PC-3 (cell line): Measurements from ENCODE around the gene ZNF746. TPM values are rescaled to one million over a fixed set of nuclear protein-coding genes. Genes with fewer than 3 reads are reported as not detected.

ENCODE experiments used
- ATAC-seq: fragments of 200-7000 bp; cut with Tn5 transposase; 2 replicates; pipeline ENCODE4 v1.9.1; 2020; ENCODE audit warnings: mild to moderate bottlenecking, moderate library complexity
- BruUV-seq: library from RNA; stranded (reverse); fragments of 400-500 nt; replicated peaks from 2 replicates; lab custom pipeline; 2021; lab: Mats Ljungman, UMichigan
- CTCF ChIA-PET: fragments of 300-600 bp; sonication (Branson Sonifier 250); formaldehyde crosslinking; loops from one replicate; lab custom pipeline; 2022; ENCODE audit warnings: antibody characterized with exemption; lab: Charles Lee
- POLR2A ChIA-PET: fragments of 300-600 bp; sonication (Branson Sonifier 250); formaldehyde crosslinking; loops from one replicate; lab custom pipeline; 2022; ENCODE audit warnings: antibody characterized with exemption; ENCODE audit not compliant: unreplicated experiment; lab: Charles Lee
- DNase-seq: peaks from one replicate; pipeline ENCODE4 v3.0.0-alpha.2; 2015
- H2AFZ ChIP-seq: fragments of 300-600 bp; sonication (generic); 2 replicates; pipeline ENCODE4 v1.6.0; 2016; ENCODE audit warnings: antibody characterized with exemption, low read length
- H3F3A ChIP-seq: fragments of 300-600 bp; sonication (generic); one replicate; pipeline ENCODE4 v1.6.0; 2017; ENCODE audit warnings: antibody characterized with exemption, low read length, control low read depth, mild to moderate bottlenecking; ENCODE audit not compliant: unreplicated experiment
- H3K27ac ChIP-seq: fragments of 300-600 bp; sonication (generic); 2 replicates; pipeline ENCODE4 v1.5.1; 2016; ENCODE audit warnings: mild to moderate bottlenecking, low read length
- H3K27me3 ChIP-seq: fragments of 300-600 bp; sonication (generic); 2 replicates; pipeline ENCODE4 v1.6.1; 2016; ENCODE audit warnings: low read length, mixed read lengths
- H3K36me3 ChIP-seq: fragments of 300-600 bp; sonication (generic); 2 replicates; pipeline ENCODE4 v1.6.1; 2016; ENCODE audit warnings: low read depth, mixed run types, low read length, mixed read lengths
- H3K4me1 ChIP-seq: fragments of 300-600 bp; sonication (generic); 2 replicates; pipeline ENCODE4 v1.5.1; 2016; ENCODE audit warnings: low read length; ENCODE audit not compliant: insufficient read depth
- H3K4me2 ChIP-seq: fragments of 300-600 bp; sonication (generic); 2 replicates; pipeline ENCODE4 v1.6.0; 2016; ENCODE audit warnings: low read length
- H3K4me3 ChIP-seq: fragments of 300-600 bp; sonication (generic); 2 replicates; pipeline ENCODE4 v1.5.1; 2016; ENCODE audit warnings: mild to moderate bottlenecking, low read length, mixed read lengths
- H3K79me2 ChIP-seq: fragments of 300-600 bp; sonication (generic); 2 replicates; pipeline ENCODE4 v1.6.1; 2017; ENCODE audit warnings: low read length, mixed read lengths
- H3K9ac ChIP-seq: fragments of 300-600 bp; sonication (generic); 2 replicates; pipeline ENCODE4 v1.6.0; 2016; ENCODE audit warnings: mild to moderate bottlenecking, low read length
- H3K9me2 ChIP-seq: fragments of 300-600 bp; sonication (generic); replicated peaks from 2 replicates; pipeline ENCODE4 v1.6.1; 2016; ENCODE audit warnings: mixed run types, low read length, mixed read lengths
- H3K9me3 ChIP-seq: fragments of 300-600 bp; sonication (generic); 2 replicates; pipeline ENCODE4 v1.6.1; 2016; ENCODE audit warnings: low read length, mixed read lengths
- H4K20me1 ChIP-seq: fragments of 300-600 bp; sonication (generic); 2 replicates; pipeline ENCODE4 v1.6.1; 2016; ENCODE audit warnings: low read length, mixed read lengths
- EZH2 ChIP-seq: fragments of 300-600 bp; sonication (generic); IDR thresholded peaks from one replicate; pipeline ENCODE4 v1.6.1; 2017; ENCODE audit warnings: antibody characterized with exemption, mild to moderate bottlenecking, low read length; ENCODE audit not compliant: unreplicated experiment
- EZH2phosphoT487 ChIP-seq: fragments of 300-600 bp; sonication (generic); IDR thresholded peaks from 2 replicates; pipeline ENCODE4 v1.6.1; 2018; ENCODE audit warnings: mild to moderate bottlenecking, antibody characterized with exemption, low read length, borderline replicate concordance
- intact Hi-C: fragments of 100-400 bp; cut with micrococcal nuclease; formaldehyde crosslinking; loops from 2 replicates; pipeline ENCODE4 v1.9.0; 2023
- total RNA-seq: library from RNA; depleted of rRNA; stranded (reverse); fragments of >200 nt; gene quantifications from 2 replicates; pipeline ENCODE4 v1.2.3, GENCODE V29; 2014
- TF ChIP-seq, protein P1 (sequence below): fragments of 300-600 bp; sonication (generic); conservative IDR thresholded peaks from 2 replicates; pipeline ENCODE4 v1.5.1; 2017; ENCODE audit warnings: antibody characterized with exemption, low read depth, mild to moderate bottlenecking, low read length

ZNF746 gene
- total RNA-seq, 1 experiment from 2014 or later = 19.6 TPM

DNA sequence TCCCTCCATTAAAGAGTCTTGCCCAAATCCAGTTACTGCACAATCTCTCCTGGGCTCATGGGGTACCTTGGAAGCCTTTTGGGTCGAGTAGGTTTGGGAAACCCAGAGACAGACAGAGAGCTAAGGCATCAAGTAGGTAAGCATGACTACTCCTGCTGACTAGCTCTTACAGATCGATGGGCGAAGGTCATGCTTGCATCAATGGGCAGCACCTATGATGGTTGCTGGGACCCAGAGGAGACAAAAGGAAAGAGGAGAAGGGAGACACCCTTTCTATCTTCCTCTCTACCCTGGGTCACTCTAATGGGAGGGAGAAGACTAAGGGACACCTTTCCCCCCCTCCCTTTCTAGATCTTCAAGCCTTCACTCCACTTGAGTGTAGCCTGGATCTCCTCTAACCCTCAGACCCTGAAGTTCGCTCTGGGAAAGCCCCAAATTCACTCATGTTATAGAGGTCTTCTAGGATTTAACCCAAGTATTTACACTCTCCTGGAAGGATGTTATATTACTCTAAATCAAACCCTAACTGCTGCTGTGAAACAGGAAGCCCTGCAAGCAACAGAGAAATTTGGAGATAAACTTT, 31.6 kb upstream of the ZNF746 start:
- Histone ChIP-seq H3K4me2 (no peak overlapping the region), H3K9me2 (no peaks in the 10 kb centered on the region), H4K20me1 (no peaks in the 10 kb centered on the region), H2AFZ (no peak overlapping the region), H3K9me3 (peaks cover 35% of the 10 kb centered on the region), H3K4me1 (peaks cover 6% of the 10 kb centered on the region; the same call in 1 of the 2 replicates), H3K4me3 (no peak overlapping the region), H3K9ac (no peak overlapping the region), H3K27me3 (no peaks in the 10 kb centered on the region), H3K27ac (no peak overlapping the region), H3K79me2 (no peaks in the 10 kb centered on the region), H3F3A (no peaks in the 10 kb centered on the region), H3K36me3 (no peaks in the 10 kb centered on the region; the same call in 1 of the 2 replicates)
- TF ChIP-seq, protein P1, sequence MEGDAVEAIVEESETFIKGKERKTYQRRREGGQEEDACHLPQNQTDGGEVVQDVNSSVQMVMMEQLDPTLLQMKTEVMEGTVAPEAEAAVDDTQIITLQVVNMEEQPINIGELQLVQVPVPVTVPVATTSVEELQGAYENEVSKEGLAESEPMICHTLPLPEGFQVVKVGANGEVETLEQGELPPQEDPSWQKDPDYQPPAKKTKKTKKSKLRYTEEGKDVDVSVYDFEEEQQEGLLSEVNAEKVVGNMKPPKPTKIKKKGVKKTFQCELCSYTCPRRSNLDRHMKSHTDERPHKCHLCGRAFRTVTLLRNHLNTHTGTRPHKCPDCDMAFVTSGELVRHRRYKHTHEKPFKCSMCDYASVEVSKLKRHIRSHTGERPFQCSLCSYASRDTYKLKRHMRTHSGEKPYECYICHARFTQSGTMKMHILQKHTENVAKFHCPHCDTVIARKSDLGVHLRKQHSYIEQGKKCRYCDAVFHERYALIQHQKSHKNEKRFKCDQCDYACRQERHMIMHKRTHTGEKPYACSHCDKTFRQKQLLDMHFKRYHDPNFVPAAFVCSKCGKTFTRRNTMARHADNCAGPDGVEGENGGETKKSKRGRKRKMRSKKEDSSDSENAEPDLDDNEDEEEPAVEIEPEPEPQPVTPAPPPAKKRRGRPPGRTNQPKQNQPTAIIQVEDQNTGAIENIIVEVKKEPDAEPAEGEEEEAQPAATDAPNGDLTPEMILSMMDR = no peak
- TF ChIP-seq EZH2phosphoT487 (no peak), EZH2 (no peak)
- POLR2A ChIA-PET = no interaction called here
- DNase-seq = no peak
- CTCF ChIA-PET = no interaction called here
- BruUV-seq = no TSS peak
- intact Hi-C loops = no loop called here
- no peak for ATAC-seq

DNA sequence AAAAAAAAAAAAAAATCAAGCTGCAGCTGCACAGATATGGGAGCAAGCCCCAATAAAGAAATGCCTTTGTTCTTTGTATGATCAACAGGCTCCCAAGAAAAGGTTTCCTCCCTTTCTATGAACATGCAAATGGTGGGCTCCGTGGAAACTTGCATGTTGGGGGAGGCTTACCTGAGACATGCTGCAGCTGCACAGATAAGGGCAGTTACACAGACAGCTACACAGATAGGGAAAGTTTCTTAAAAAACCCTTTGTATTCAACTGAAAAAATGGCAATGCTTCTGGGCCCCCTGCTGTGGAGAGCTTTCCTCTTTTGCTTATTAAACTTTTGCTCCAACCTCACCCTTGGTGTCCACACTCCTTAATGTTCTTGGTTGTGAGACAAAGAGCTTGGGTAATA, 29.8 kb upstream of the ZNF746 start:
- ChIA-PET POLR2A (no interaction called here), CTCF (no interaction called here)
- H3K4me3 ChIP-seq = no peak overlapping the region
- no peaks in the 10 kb centered on the region for H3K79me2 ChIP-seq
- no peaks in the 10 kb centered on the region for H3F3A ChIP-seq
- H3K27ac ChIP-seq = no peak overlapping the region
- no peak for ATAC-seq
- H3K9ac ChIP-seq = no peak overlapping the region
- BruUV-seq = no TSS peak
- H3K4me1 ChIP-seq = peaks cover 8% of the 10 kb centered on the region; the same call in 1 of the 2 replicates
- no peaks in the 10 kb centered on the region for H3K27me3 ChIP-seq
- intact Hi-C loops = no loop called here
- no peak overlapping the region for H2AFZ ChIP-seq
- no peaks in the 10 kb centered on the region for H4K20me1 ChIP-seq
- no peak overlapping the region for H3K4me2 ChIP-seq
- no peak for DNase-seq
- H3K9me2 ChIP-seq = no peaks in the 10 kb centered on the region
- TF ChIP-seq EZH2 (no peak), EZH2phosphoT487 (no peak)
- TF ChIP-seq, protein P1 = no peak
- peaks cover 30% of the 10 kb centered on the region for H3K9me3 ChIP-seq
- H3K36me3 ChIP-seq = no peaks in the 10 kb centered on the region; the same call in 1 of the 2 replicates

DNA sequence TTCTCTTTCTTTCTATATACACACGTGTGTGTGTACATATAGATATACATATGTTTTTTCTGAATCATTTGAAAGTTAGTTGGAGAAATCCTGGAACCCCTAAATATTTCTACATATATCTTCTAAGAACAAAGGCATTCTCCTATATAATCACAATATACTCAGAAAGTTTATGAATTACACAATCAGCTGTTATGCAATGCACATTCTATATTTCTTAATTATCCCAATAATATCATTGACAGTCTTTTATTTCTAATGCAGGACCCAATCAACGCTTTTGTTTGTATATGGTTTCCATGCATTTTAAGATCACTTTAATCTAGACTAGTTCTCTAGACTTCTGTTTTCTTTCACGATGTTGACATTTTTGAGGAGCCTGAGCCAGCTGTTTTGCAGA, 27.7 kb upstream of the ZNF746 start:
- H3K4me3 ChIP-seq = no peak overlapping the region
- ChIA-PET CTCF (no interaction called here), POLR2A (no interaction called here)
- no peak overlapping the region for H2AFZ ChIP-seq
- H3K36me3 ChIP-seq = no peaks in the 10 kb centered on the region; the same call in 1 of the 2 replicates
- H3K9me2 ChIP-seq = no peaks in the 10 kb centered on the region
- H3K4me1 ChIP-seq = peaks cover 8% of the 10 kb centered on the region; the same call in 1 of the 2 replicates
- intact Hi-C loops = no loop called here
- DNase-seq (no peak), ATAC-seq (no peak)
- BruUV-seq = no TSS peak
- no peak overlapping the region for H3K4me2 ChIP-seq
- no peak overlapping the region for H3K9ac ChIP-seq
- no peak overlapping the region for H3K27ac ChIP-seq
- H3F3A ChIP-seq = no peaks in the 10 kb centered on the region
- no peak for TF ChIP-seq EZH2phosphoT487
- no peak for TF ChIP-seq EZH2
- TF ChIP-seq, protein P1 = no peak
- H4K20me1 ChIP-seq = no peaks in the 10 kb centered on the region
- H3K27me3 ChIP-seq = no peaks in the 10 kb centered on the region
- H3K9me3 ChIP-seq = peaks cover 22% of the 10 kb centered on the region
- H3K79me2 ChIP-seq = no peaks in the 10 kb centered on the region
